NCI-H345 (cell line): ENCODE data around the gene CRISP2.

ENCODE experiments used
- DNase-seq: peaks from one replicate; lab custom pipeline; 2025; lab: John Stamatoyannopoulos, UW

Gene CRISP2

GRCh38 chr6:49653942-49654341 is 59.4 kb downstream of the CRISP2 start:
- DNase-seq, result no peak

DNA sequence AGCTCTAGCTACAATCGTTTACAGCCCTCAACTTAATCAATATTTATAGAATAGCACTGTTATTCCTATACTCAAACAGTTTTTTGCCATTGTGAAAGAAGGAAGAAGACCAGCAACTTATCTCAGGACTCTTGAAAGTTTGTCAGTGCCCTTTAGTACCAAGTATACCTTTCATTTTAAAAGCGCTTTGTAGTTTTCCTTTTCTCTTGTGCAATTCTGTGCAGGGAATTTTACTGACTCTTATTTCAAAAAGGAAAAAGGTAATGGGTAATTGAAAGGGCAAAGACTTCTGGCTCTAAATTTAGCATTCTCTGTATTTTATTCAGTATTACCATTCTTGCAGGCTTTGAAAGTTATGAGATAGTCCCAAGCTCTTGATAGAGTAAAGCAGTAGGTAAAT is 59.9 kb downstream of the CRISP2 start:
- DNase-seq, result no peak

DNA sequence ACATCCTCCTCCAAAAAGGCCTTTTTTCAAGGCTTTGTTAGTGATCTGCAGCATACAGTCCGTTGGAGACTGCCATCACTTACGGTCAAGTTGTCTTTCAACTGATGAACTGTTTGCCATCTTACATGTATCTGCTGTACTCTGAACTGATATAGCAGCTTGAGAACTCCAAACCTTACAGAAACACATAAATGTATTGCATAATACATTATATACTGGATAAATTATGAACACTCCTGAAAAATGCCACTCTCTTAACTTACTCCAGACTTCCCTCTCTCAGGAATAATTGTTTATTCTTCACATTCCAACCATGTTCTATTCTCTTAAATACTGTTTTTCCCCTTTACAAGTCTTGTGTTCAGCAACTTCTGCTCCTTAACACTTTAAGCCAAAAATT is 62.1 kb downstream of the CRISP2 start:
- DNase-seq, result no peak

- no peak for DNase-seq
These were observed 63.4 kb downstream of the CRISP2 start for GRCh38 chr6:49649988-49650387.

GRCh38 chr6:49648036-49648435 is 65.3 kb downstream of the CRISP2 start:
- DNase-seq, result no peak

DNA sequence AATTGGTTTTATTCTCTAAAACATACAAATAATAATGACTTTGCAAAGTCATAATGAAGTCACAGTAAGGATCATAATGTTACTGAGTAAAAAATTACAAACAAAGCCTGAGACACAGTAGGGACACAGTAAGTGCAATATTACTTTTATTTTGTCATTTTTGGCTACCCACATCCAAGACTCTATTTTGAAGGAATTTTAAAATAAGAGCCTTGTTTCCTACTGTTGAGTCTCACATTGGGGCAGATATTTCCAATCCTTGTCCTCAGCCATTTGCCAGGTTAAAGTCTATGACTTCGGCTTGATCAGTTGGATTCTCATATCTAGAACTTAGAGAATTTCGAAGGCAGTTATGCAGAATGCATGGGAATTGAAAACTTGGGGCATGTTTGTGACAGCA is 65.9 kb downstream of the CRISP2 start:
- DNase-seq, result no peak

DNA sequence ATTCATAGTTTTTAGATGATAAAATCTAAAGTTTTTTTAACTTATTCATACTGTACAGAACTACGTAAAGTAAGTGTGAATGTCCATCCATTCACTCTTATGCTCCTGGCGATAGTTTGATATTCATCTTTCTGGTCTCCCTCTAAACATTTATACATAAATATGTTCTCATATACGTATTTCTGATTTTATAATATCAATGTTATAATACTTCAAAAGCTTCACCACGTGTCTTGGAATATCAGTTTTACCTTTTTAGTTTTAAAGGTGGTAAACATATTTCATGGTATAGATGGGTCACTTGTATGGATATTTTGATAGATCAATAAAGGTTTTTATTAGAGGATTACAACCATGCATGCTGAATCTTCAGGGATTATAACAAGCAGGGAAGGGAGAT is 66.4 kb downstream of the CRISP2 start:
- DNase-seq, result no peak

- DNase-seq, result no peak
These were observed 67.1 kb downstream of the CRISP2 start for GRCh38 chr6:49646130-49646824.

GRCh38 chr6:49645139-49645538 is 68.2 kb downstream of the CRISP2 start:
- DNase-seq, result no peak
